Measurements from ENCODE around the gene C1orf105. TPM values are rescaled to one million over a fixed set of nuclear protein-coding genes. Genes with fewer than 3 reads are reported as not detected.
A peak's percentile ranks its signal among the peaks of the same experiment; 100 is the strongest.

C1orf105 gene
- total and polyA plus RNA-seq, 10 of the 15 experiments (the other 5 are each of a cell fraction or from before 2014, with no cell fraction given) = not detected

GRCh38 chr1:172397221-172397620, 23.3 kb upstream of the C1orf105 start:
- in situ Hi-C loops (cut with MboI) = loop anchor here (5.0 kb wide), 1 partner anchor 310 kb away; no protein-coding TSS in a partner anchor
- no peaks in the 10 kb centered on the region for H3K27me3 ChIP-seq (replicated peaks in 1 of 2; ENCODE audit: control insufficient read depth in 2 of 2, insufficient read depth in 2 of 2, low read length in 1 of 2)
- H3K4me1 ChIP-seq (ENCODE audit: control insufficient read depth, insufficient read depth, low read length) = peaks cover 75% of the 10 kb centered on the region
- no peaks in the 10 kb centered on the region for H4K20me1 ChIP-seq (ENCODE audit: control insufficient read depth, insufficient read depth)
- no peaks in the 10 kb centered on the region for H3K36me3 ChIP-seq (ENCODE audit: control insufficient read depth in 2 of 2, insufficient read depth in 2 of 2, low read length in 1 of 2)
- no peak for FAIRE-seq
- no peaks in the 10 kb centered on the region for H3K79me2 ChIP-seq (ENCODE audit: control insufficient read depth, insufficient read depth, low read length)
- peak overlapping the region; percentile 89 for H3K27ac ChIP-seq (ENCODE audit: control insufficient read depth, insufficient read depth)
- POLR2A ChIA-PET = interaction anchor here (0.5 to 8.1 kb wide), 8 partner anchors 13 to 214 kb away, joined by 3 to 73 read pairs (median 5); no protein-coding TSS in a partner anchor
- H3K4me2 ChIP-seq (ENCODE audit: control insufficient read depth, insufficient read depth) = no peak overlapping the region
- ATAC-seq = peak; percentile 57
- SMC1A ChIA-PET (ENCODE audit: uncharacterized antibody, unreplicated experiment) = interaction anchor here (0.8 to 16.5 kb wide), 10 partner anchors 18 to 394 kb away, joined by 3 to 458 read pairs (median 44); no protein-coding TSS in a partner anchor
- CTCF ChIA-PET = interaction anchor here (1.0 to 12.4 kb wide), 11 partner anchors 8 to 395 kb away, joined by 3 to 153 read pairs (median 4); no protein-coding TSS in a partner anchor
- no peak for DNase-seq (ENCODE audit: low read depth, low spot score)
- no peak overlapping the region for H2AFZ ChIP-seq (ENCODE audit: control insufficient read depth, low read depth, low read length)
- intact Hi-C loops (cut with micrococcal nuclease; ENCODE audit: unreplicated experiment) = loop anchor here (1.0 to 5.0 kb wide), 2 partner anchors 55 to 125 kb away; no protein-coding TSS in a partner anchor
- BruUV-seq (replicated peaks) = no TSS peak
- WGBS (ENCODE audit: insufficient coverage, insufficient replicate concordance, low lambda C conversion rate, missing lambda C conversion rate) = 1% methylated on average over 3 of the region's 3 CpGs
- H3K9ac ChIP-seq (ENCODE audit: control insufficient read depth, insufficient read depth, low read length) = no peak overlapping the region
- H3K4me3 ChIP-seq = no peak overlapping the region
- H3K9me3 ChIP-seq (replicated peaks; ENCODE audit: control insufficient read depth, insufficient read depth, low read length) = no peaks in the 10 kb centered on the region; the same call in 2 of the 3 replicates
- RAD21 ChIA-PET (ENCODE audit: unreplicated experiment) = interaction anchor here (0.8 to 15.1 kb wide), 14 partner anchors 7 to 393 kb away, joined by 3 to 394 read pairs (median 18); no protein-coding TSS in a partner anchor
- TF ChIP-seq ZBED1 (IDR thresholded peaks at IDR 0.05; ENCODE audit: borderline replicate concordance) (no peak), MEF2A (IDR thresholded peaks at IDR 0.05; ENCODE audit: insufficient read depth, low read depth, low read length) (peak; percentile 77; the same call in 1 of the 2 replicates), YBX1 (IDR thresholded peaks at IDR 0.05) (no peak), RELA (IDR thresholded peaks at IDR 0.05; ENCODE audit: borderline replicate concordance, partially characterized antibody) (peak; percentile 73), SIX5 (IDR thresholded peaks at IDR 0.05; ENCODE audit: low read depth, low read length, severe bottlenecking) (no peak), EZH2 (IDR thresholded peaks at IDR 0.05; ENCODE audit: borderline replicate concordance, control insufficient read depth, low read depth, low read length) (no peak), ZBTB33 (IDR thresholded peaks at IDR 0.05) (no peak), SUZ12 (IDR thresholded peaks at IDR 0.05; ENCODE audit: unreplicated experiment) (no peak), CBFB (IDR thresholded peaks at IDR 0.05; ENCODE audit: low read depth) (no peak), IRF5 (IDR thresholded peaks at IDR 0.05; ENCODE audit: borderline replicate concordance) (no peak), ZNF687 (IDR thresholded peaks at IDR 0.05) (no peak), NR2F1 (conservative IDR thresholded peaks at IDR 0.05) (no peak), NFXL1 (IDR thresholded peaks at IDR 0.05; ENCODE audit: borderline replicate concordance) (no peak), CEBPB (IDR thresholded peaks at IDR 0.05; ENCODE audit: borderline replicate concordance in 1 of 2, low read depth in 2 of 2, low read length in 2 of 2) (0 out of 4 replicates have a peak, but pooled peaks of 1 of the 2 experiments have one; percentile 34), EP300 (IDR thresholded peaks at IDR 0.05; ENCODE audit: borderline replicate concordance in 1 of 2, control insufficient read depth in 1 of 2, low read depth in 2 of 2, low read length in 2 of 2) (peak in 1 of 2 experiments; percentile 73; a peak in 2 of 4 replicates)

All from GM12878 (cell line).